Hematopoietic multipotent progenitor cell treated with erythropoietin and hydrocortisone succinate and interleukin-3 and kit ligand, for 17 days (in vitro differentiated cells): ENCODE results near the gene BMP8A.
"Not testable (repeated sequence)": the region's sequence is repeated elsewhere in the genome, so short reads cannot be mapped to it uniquely, and the experiment has no call there.

Source experiments
- DNase-seq: peaks from one replicate; pipeline ENCODE4 v3.0.0-alpha.2; 2015; ENCODE audit warnings: low spot score

The BMP8A gene

GRCh38 chr1:39527190-39527579 lies 35.7 kb downstream of the BMP8A start:
- not testable (repeated sequence) for DNase-seq

DNA sequence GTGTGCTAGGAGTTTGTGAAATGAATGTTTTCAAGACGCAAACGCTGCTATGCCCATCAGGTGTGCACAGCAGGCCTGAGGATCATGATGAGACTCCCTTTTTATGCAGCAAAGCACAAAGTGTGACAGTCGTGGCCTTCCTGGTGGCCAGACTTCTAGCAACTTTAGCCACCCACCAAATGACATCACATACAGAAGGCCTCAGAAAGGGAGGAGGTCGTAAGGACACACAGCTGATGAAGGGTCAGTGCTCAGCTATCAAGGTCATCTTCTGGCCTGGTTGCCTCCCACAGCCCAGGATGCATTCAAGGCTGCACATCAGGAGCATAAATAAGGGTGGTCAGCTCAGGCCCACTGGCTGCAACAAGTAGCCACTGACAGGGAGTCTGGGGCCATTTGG lies 36.6 kb downstream of the BMP8A start:
- DNase-seq, result no peak

GRCh38 chr1:39529901-39530535 lies 38.6 kb downstream of the BMP8A start:
- DNase-seq, result no peak

DNA sequence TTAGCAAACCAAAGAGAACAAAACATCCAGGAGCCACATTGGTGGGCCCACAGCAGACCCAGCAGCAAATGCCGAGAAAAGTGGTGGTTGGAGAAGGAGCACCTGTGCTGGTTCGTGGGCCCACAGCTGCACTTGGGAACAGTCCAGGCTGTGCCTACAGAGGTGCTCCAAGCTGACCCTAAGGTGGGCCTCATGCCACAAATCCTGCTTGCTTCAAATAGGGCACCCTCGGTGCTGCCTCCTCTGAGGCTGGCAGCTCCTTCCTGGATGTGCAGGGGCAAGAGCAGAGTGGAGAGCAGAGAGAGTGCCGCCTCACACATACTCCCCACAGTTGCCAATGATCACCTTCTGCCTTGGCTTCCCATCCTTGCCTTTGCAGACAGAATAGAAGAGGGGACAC lies 40.1 kb downstream of the BMP8A start:
- DNase-seq, result no peak

- no peak for DNase-seq
Observed at GRCh38 chr1:39533442-39533841, 42.0 kb downstream of the BMP8A start.

DNA sequence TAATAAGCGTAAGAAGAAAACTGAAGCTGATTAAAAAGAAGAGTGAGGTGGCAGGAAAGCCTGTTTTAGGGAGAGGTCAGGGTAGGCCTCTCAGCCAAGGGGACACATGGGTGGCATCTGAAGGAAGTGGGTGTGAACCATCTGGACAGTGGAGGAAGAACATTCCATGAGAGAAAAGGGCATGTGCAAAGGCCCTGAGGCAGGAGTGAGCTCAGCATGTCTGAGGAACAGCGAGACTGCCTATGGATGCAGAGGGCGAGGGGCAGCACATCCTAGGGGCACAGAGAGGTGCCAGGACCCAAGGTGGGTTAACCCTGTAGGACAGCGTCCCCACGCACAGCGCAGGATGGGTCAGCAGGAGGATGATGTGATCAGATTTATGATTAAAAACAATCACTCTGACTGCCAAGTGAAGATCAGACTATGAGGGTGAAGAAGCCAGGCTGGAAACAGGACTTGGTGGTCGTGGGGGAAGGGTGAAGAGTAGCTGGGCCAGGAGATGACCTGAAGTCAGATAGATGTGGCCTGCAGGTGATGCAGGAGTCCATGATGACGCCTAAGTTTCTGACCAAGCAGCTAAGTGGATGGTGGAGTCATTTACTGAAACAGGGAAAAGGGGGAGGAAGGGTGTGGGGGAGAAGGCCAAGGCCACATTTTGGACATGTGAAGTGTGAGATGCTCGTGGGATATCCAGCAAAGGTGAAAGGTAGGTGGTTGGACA lies 47.3 kb downstream of the BMP8A start:
- DNase-seq, result no peak

- DNase-seq, result peak; percentile 53
Observed at GRCh38 chr1:39539252-39539790, 47.9 kb downstream of the BMP8A start.

GRCh38 chr1:39540504-39541031 lies 49.1 kb downstream of the BMP8A start:
- DNase-seq, result no peak

- DNase-seq, result no peak
Observed at GRCh38 chr1:39542924-39543323, 51.5 kb downstream of the BMP8A start.

DNA sequence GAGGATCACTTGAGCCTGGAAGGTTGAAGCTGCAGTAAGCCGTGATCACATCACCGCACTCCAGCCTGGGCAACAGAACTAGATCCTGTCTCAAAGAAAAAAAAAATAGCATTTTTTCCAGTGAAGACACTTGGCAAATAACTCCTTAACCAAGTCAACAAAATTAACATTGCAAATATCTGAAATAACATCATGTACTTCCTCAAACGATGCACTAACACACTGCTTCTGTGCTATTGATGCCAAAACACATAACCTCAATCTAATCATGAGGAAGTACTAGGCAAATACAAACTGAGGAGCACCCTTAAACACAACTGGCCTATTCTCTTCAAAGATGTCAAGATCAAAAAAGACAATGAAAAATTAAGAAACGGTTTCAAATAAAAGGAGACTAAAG lies 52.9 kb downstream of the BMP8A start:
- no peak for DNase-seq

GRCh38 chr1:39545531-39545930 lies 54.1 kb downstream of the BMP8A start:
- DNase-seq, result no peak

GRCh38 chr1:39554277-39554676 lies 62.8 kb downstream of the BMP8A start:
- no peak for DNase-seq

DNA sequence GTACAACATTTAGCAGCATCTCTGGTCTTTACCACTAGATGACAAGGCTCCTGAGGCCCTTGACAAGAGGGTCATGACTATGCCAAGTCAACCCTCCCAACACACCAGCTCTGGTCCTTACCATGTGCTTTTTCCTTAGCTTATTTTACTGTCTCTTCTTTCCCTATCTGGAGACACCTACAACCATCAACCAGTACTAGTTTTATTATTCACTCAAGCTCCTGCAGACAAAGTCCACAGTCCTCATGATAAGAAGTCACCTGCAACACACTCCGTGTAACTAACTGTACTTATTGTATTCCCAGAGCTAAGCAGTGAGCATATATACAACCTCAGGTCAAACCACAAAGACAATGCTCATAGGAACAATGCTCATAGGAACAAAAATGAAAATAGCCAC lies 69.8 kb downstream of the BMP8A start:
- DNase-seq, result no peak

GRCh38 chr1:39562886-39563285 lies 71.5 kb downstream of the BMP8A start:
- DNase-seq, result no peak

- no peak for DNase-seq
Observed at GRCh38 chr1:39563669-39564068, 72.2 kb downstream of the BMP8A start.

DNA sequence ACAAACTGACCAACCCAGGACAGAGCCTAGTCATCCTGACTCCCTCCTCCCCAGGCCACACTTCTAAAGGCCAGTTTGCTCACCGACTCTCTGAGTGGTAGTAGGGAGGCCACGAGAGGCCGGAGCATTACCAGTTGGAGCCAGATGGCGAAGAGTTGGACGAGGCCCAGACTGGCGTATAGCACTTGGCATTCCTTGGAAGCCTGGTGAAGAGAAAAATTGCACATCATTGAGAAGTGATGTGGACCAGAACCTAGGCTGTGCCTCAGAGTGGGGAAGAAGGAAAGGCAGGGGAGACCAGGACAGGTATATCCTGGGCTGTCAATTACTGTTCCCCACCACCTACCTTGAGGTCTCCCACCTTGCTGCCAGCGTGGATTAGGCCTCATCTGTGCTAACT lies 72.9 kb downstream of the BMP8A start:
- no peak for DNase-seq

DNA sequence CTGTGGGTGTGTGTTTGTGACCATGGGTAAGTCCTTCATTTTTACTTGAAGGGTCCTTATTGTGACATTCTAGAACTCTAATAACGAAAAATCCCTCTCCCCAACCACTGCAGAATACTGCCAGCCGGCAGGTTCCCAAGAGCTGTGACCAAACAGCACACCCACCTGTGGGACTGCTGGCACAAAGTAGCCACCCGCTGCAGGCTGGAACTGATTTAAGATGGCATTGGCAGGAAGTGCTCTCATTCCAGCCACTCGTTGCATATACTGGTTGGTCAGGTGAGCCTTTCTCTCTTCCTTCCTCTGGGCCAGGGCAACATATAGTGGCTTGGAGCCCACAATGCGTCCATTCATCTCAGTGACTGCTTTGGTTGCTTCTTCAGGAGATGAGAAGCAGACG lies 73.5 kb downstream of the BMP8A start:
- DNase-seq, result no peak

GRCh38 chr1:39566441-39567137 lies 75.2 kb downstream of the BMP8A start:
- no peak for DNase-seq

DNA sequence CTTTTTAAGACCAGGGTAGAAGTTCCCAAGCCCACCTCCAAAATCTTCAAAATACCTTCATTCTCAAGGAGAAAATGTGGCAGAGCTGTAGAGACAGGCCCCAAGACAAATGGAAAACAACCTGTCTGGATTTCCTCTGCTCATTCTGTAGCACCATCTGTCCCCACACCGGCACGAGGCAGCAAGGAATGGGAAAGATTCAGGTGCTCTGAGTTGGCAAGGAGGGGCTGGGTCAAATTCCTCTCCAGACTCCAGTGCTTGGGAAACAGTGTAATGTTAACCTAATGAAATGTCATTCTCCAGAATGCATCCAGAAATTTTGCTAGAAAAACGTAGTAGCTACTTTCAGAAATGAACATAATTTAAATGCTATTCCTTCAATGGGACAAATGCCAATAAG lies 75.9 kb downstream of the BMP8A start:
- no peak for DNase-seq

DNA sequence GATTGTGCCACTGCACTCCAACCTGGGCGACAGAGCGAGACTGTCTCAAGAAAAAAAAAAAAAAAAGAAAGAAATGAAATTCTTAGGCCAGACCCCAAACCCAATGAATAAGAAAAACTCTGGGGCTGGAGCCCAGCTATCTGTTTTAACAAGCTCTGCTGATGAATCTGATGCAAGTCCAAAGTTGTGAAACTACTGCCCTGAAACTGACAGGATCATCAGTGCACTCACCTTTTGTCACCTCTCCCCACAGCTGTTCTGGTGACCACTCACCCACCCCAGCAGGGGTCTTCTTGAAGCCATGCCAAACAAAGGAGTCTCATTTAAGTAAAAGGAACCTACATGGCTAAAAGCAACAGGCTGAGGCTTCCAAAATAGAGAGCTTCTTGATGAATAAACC lies 76.8 kb downstream of the BMP8A start:
- DNase-seq, result no peak

GRCh38 chr1:39569034-39569433 lies 77.6 kb downstream of the BMP8A start:
- DNase-seq, result no peak

DNA sequence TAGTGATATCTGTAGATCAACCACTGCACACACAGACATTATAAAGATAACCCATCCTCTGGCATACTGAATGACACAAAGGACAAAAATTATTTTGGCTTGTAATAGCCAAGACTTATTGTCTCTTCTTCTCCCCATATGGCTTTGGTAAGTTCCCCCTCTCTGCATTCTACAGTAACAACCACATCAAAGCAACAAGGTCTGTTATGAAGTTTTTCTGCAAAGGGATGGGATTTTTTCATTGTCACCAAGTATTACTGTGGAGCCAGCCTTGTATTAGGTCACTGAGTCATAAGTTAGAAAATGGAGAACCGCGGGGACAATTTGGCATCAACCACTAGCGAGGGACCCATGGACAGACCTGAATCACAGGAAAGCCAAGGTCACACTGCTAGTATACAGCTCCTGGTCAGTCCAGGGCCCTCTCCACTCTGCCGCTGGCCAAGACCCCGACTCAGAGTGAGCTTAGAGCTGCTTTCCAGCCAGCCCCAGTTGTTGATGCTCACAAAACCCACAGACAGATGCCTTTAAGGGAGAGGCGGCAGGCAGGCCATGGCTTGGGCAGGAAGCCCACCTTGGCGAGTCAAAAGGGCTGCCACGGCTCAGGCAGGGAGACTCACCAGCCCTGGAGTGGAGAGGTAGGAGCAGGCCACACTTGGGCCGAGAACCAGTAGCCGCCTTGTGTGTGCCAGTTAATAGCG lies 79.2 kb downstream of the BMP8A start:
- no peak for DNase-seq
